Measurements from ENCODE around the gene TACC2. TPM values are rescaled to one million over a fixed set of nuclear protein-coding genes. Genes with fewer than 3 reads are reported as not detected.
A peak's percentile ranks its signal among the peaks of the same experiment; 100 is the strongest.
"Not testable (repeated sequence)": the region's sequence is repeated elsewhere in the genome, so short reads cannot be mapped to it uniquely, and the experiment has no call there.

TACC2 gene
- total and polyA plus RNA-seq, 3 experiments from 2014 or later: not detected

DNA sequence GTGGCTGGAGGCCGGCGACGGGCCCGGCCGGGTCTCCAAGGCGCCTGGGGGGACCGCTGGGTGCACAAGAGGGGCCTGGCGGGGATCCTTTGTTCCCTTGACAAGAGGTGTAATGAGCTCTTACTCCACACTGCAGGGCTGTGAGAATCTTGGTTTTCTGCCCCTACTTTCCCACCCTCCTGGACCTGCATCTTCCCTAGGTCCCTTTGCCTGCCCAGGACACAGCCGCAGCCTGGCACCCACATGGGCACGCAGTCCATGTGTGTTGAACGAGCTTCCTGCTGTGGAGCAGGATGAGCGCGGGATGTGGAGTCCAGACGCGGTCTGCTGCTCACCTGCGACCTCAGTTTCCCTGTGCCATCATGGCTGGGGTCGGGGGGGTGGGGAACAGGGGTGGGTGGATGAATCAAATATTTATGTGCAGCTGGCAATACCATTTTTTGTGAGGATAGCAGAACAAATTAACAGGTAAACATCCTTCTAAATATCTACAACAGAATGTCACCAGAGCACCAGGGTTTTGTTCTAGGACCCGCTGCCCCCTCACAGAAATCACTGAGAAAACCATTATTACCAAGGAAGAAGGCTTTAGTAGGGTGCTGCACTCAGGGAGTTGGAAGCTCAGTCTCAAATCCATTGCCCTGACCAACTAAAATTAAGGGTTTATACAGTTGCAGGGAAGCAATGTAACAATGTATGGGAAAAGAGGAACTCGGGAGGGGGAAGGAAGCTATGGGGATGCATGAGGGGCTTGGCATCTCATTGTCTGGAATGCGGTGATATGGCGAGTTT is 13.5 kb upstream of the TACC2 start:
- peaks cover 22 to 43% (median 25%) of the 10 kb centered on the region in 3 donors for H3K4me1 Mint-ChIP-seq
- peaks cover 0 to 22% (median 2%) of the 10 kb centered on the region in 3 donors for H3K36me3 Mint-ChIP-seq
- H3K9me3 Mint-ChIP-seq: no peaks in the 10 kb centered on the region
- H3K4me3 ChIP-seq (ENCODE audit: low read length): peak overlapping the region; percentile 75
- DNase-seq: no peak
- peak overlapping the region; percentile 62 to 91 (median 81) for H3K4me3 Mint-ChIP-seq
- peaks cover 0 to 2% of the 10 kb centered on the region in 2 donors for H3K27me3 Mint-ChIP-seq
- peak overlapping the region in 3 of 8 donors; percentile 33 to 67 (median 66) for H3K27ac Mint-ChIP-seq
- CTCF ChIA-PET: interaction anchor here (0.8 to 2.8 kb wide), 5 partner anchors 9 to 52 kb away, joined by 3 to 14 read pairs (median 3); no protein-coding TSS in a partner anchor
- no peaks in the 10 kb centered on the region for H3K9me3 ChIP-seq (ENCODE audit: low read length)
- peak overlapping the region; percentile 84 for H3K27ac ChIP-seq (ENCODE audit: low read depth, low read length)
- H3K27me3 ChIP-seq (ENCODE audit: insufficient read depth, low read length, poor library complexity, severe bottlenecking): no peaks in the 10 kb centered on the region
- peaks cover 2% of the 10 kb centered on the region for H3K36me3 ChIP-seq (ENCODE audit: insufficient read depth, low read length)
- POLR2A ChIA-PET: no interaction called here
- peaks cover 11% of the 10 kb centered on the region for H3K4me1 ChIP-seq (ENCODE audit: insufficient read depth, low read length)

DNA sequence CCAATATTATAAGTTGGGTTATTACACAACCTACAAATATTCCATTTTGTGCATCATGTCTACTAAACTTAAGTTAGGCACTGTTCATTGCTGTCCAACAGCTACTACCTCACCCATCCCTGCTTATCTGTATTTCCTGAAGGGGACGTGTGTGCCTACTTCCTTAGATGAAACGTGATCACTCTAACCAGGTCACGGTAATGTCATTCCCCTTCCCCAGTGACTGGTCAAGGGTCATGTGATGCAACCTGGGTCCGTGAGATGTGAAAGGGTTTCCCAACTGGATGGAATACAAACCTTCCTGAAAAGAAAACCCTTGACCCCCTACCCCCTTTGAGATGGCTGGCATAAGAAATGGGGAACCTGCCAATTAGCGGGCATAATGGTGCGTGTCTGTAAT is 12.4 kb upstream of the TACC2 start:
- ChIA-PET POLR2A (no interaction called here), CTCF (interaction anchor here (1.3 kb wide), 1 partner anchor 14 kb away, joined by 3 read pairs; no protein-coding TSS in a partner anchor)
- peaks cover 20 to 36% (median 23%) of the 10 kb centered on the region in 3 donors for H3K4me1 Mint-ChIP-seq
- Histone ChIP-seq H3K9me3 (ENCODE audit: low read length) (no peaks in the 10 kb centered on the region), H3K4me1 (ENCODE audit: insufficient read depth, low read length) (peaks cover 11% of the 10 kb centered on the region), H3K27me3 (ENCODE audit: insufficient read depth, low read length, poor library complexity, severe bottlenecking) (no peaks in the 10 kb centered on the region), H3K36me3 (ENCODE audit: insufficient read depth, low read length) (no peaks in the 10 kb centered on the region), H3K4me3 (ENCODE audit: low read length) (no peak overlapping the region), H3K27ac (ENCODE audit: low read depth, low read length) (no peak overlapping the region)
- H3K4me3 Mint-ChIP-seq: peak overlapping the region in 6 of 7 donors; percentile 32 to 89 (median 70)
- H3K27ac Mint-ChIP-seq: no peak overlapping the region
- H3K36me3 Mint-ChIP-seq: peaks cover 0 to 13% (median 0%) of the 10 kb centered on the region in 3 donors
- no peak for DNase-seq
- H3K9me3 Mint-ChIP-seq: no peaks in the 10 kb centered on the region
- peaks cover 0 to 3% of the 10 kb centered on the region in 2 donors for H3K27me3 Mint-ChIP-seq

DNA sequence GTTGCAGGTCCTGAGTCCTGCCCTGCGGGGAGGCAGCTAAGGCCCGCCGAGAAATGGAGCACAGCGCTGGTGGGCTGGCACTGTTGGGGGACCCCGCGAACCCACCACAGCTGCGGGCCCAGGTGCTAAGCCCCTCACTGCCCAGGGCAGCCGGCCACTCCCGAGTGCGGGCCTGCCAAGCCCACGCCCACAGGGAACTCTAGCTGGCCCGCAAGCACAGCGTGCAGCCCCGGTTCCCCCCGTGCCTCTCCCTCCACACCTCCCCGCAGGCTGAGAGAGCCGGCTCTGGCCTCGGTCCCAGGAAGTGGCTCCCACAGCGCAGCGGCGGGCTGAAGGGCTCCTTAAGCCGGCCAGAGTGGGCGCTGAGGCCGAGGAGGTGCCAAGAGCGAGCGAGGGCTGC is 10.5 kb upstream of the TACC2 start:
- H3K27me3 Mint-ChIP-seq: peaks cover 0 to 3% of the 10 kb centered on the region in 2 donors
- H3K4me3 ChIP-seq (ENCODE audit: low read length): no peak overlapping the region
- H3K27ac ChIP-seq (ENCODE audit: low read depth, low read length): no peak overlapping the region
- no peak overlapping the region for H3K4me3 Mint-ChIP-seq
- no peaks in the 10 kb centered on the region for H3K36me3 ChIP-seq (ENCODE audit: insufficient read depth, low read length)
- H3K4me1 Mint-ChIP-seq: peaks cover 7 to 20% (median 8%) of the 10 kb centered on the region in 3 donors
- peaks cover 7% of the 10 kb centered on the region for H3K4me1 ChIP-seq (ENCODE audit: insufficient read depth, low read length)
- POLR2A ChIA-PET: no interaction called here
- peaks cover 0 to 3% (median under 1%) of the 10 kb centered on the region in 5 donors for H3K9me3 Mint-ChIP-seq
- H3K27ac Mint-ChIP-seq: no peak overlapping the region
- DNase-seq: no peak
- CTCF ChIA-PET: no interaction called here
- no peaks in the 10 kb centered on the region for H3K27me3 ChIP-seq (ENCODE audit: insufficient read depth, low read length, poor library complexity, severe bottlenecking)
- H3K9me3 ChIP-seq (ENCODE audit: low read length): no peaks in the 10 kb centered on the region
- peaks cover 0 to 2% (median under 1%) of the 10 kb centered on the region in 3 donors for H3K36me3 Mint-ChIP-seq

DNA sequence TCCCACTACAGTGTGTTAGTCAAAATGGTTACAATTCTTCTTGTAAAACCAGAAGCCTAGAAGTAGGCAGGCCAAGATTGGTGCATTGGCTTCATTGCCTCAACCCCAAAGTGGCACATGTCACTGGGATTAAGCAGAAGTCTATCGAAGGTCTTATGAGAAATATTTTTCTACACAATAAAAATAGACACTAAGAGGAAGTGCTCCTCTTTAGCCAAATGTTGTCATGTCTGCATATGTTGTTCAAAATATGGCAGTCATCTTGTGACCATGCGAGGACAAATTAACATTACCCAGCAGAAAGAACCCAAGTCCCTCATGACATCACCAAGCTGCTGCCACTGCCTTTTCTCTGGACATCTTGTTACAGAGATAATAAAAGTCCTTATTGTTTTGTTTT is 7.6 kb upstream of the TACC2 start:
- POLR2A ChIA-PET: no interaction called here
- Mint-ChIP-seq H3K4me1 (peaks cover 0 to 4% (median 0%) of the 10 kb centered on the region in 3 donors), H3K27ac (no peak overlapping the region), H3K36me3 (peaks cover 0 to 4% (median 2%) of the 10 kb centered on the region in 3 donors), H3K27me3 (peaks cover 3 to 13% of the 10 kb centered on the region in 2 donors), H3K4me3 (no peak overlapping the region), H3K9me3 (peaks cover 0 to 28% (median 20%) of the 10 kb centered on the region in 5 donors)
- Histone ChIP-seq H3K36me3 (ENCODE audit: insufficient read depth, low read length) (no peaks in the 10 kb centered on the region), H3K4me1 (ENCODE audit: insufficient read depth, low read length) (no peaks in the 10 kb centered on the region), H3K9me3 (ENCODE audit: low read length) (peaks cover 10% of the 10 kb centered on the region), H3K27ac (ENCODE audit: low read depth, low read length) (no peak overlapping the region), H3K27me3 (ENCODE audit: insufficient read depth, low read length, poor library complexity, severe bottlenecking) (no peaks in the 10 kb centered on the region), H3K4me3 (ENCODE audit: low read length) (no peak overlapping the region)
- CTCF ChIA-PET: no interaction called here
- DNase-seq: no peak

DNA sequence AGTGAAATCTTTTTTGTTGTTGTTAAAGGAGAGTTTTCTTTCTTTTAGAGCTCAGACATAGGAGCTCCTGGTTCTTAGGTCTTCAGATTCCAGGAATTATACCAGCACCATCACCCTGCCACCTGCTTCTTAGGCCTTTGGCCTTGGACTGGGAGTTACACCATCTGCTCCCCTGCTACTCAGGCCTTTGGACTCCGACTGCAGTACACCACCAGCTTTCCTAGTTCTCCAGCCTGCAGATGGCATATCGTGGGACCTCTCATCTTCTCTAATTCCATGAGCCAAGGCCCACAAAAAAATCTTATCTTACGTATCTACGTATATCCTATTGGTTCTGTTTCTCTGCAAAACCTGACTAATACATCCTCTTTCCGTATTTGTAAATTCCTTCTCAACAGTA is 5.1 kb upstream of the TACC2 start:
- Histone ChIP-seq H3K9me3 (ENCODE audit: low read length) (peaks cover 10% of the 10 kb centered on the region), H3K27ac (ENCODE audit: low read depth, low read length) (no peak overlapping the region), H3K27me3 (ENCODE audit: insufficient read depth, low read length, poor library complexity, severe bottlenecking) (no peaks in the 10 kb centered on the region), H3K4me1 (ENCODE audit: insufficient read depth, low read length) (no peaks in the 10 kb centered on the region), H3K4me3 (ENCODE audit: low read length) (no peak overlapping the region), H3K36me3 (ENCODE audit: insufficient read depth, low read length) (no peaks in the 10 kb centered on the region)
- peaks cover 21 to 22% of the 10 kb centered on the region in 2 donors for H3K27me3 Mint-ChIP-seq
- H3K27ac Mint-ChIP-seq: peak overlapping the region in 1 of 8 donors; percentile 78
- H3K4me3 Mint-ChIP-seq: no peak overlapping the region
- H3K9me3 Mint-ChIP-seq: peaks cover 0 to 28% (median 20%) of the 10 kb centered on the region in 5 donors
- H3K4me1 Mint-ChIP-seq: no peaks in the 10 kb centered on the region
- ChIA-PET POLR2A (no interaction called here), CTCF (interaction anchor here (3.2 kb wide), 1 partner anchor 9 kb away, joined by 14 read pairs; the partner anchor contains the start of gene NSMCE4A)
- no peak for DNase-seq
- H3K36me3 Mint-ChIP-seq: peaks cover 0 to 4% (median 2%) of the 10 kb centered on the region in 3 donors

DNA sequence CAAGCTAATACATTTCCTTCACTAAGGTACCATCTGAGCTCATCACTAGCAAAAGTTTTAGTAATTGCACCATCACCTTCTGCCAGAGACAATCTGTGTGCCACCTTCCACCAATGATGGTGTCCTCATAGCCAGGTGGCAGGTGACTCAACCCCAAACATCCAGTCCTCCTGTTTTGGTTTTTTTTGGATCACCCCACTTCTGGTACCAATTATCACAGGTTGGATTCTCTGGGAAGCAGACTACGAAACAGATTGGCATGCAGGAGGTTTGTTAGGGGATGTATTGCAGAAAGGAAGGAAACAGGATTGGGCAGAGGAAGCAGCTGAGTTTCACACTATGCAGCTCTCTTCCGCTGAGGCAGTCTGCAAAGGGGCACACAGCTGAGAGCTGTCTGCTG is 4.5 kb upstream of the TACC2 start:
- Histone ChIP-seq H3K36me3 (ENCODE audit: insufficient read depth, low read length) (no peaks in the 10 kb centered on the region), H3K4me3 (ENCODE audit: low read length) (no peak overlapping the region), H3K27me3 (ENCODE audit: insufficient read depth, low read length, poor library complexity, severe bottlenecking) (no peaks in the 10 kb centered on the region), H3K27ac (ENCODE audit: low read depth, low read length) (no peak overlapping the region), H3K9me3 (ENCODE audit: low read length) (peaks cover 10% of the 10 kb centered on the region), H3K4me1 (ENCODE audit: insufficient read depth, low read length) (no peaks in the 10 kb centered on the region)
- H3K9me3 Mint-ChIP-seq: peaks cover 0 to 28% (median 22%) of the 10 kb centered on the region in 5 donors
- peaks cover 22 to 26% of the 10 kb centered on the region in 2 donors for H3K27me3 Mint-ChIP-seq
- H3K4me1 Mint-ChIP-seq: no peaks in the 10 kb centered on the region
- ChIA-PET CTCF (interaction anchor here (1.5 to 3.2 kb wide), 2 partner anchors 10 to 13 kb away, joined by 3 to 14 read pairs; partner anchors contain the start of gene NSMCE4A), POLR2A (no interaction called here)
- peaks cover 0 to 4% (median 2%) of the 10 kb centered on the region in 3 donors for H3K36me3 Mint-ChIP-seq
- DNase-seq: no peak
- no peak overlapping the region for H3K27ac Mint-ChIP-seq
- H3K4me3 Mint-ChIP-seq: no peak overlapping the region

DNA sequence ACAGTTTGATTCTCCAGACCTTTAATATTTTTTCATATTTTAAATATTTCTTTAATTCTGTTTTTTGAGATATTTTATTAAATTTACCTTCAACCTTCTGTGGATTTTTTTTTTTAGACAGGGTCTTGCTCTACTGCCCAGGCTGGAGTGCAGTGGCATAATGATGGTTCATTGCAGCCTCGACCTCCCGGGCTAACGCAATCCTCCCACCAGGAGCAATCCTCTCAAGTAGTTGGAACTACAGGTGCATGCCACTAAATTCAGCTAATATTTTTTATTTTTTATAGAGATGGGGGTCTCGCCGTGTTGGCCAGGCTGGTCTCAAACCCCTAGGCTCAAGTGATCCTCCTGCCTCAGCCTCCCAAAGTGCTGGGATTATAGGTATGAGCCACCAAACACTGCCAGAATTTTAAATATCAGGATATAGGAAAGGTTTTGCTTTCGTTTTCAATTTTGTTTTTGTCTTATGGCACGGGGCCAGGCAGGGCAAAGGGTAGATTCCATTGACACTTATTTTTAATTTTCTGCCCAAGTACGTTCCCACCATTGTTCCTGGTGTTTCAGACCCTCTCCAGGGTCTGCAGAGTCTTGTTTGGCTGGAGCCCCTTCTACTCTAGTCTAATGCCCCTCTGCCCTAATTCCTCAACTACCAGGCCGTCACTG is 1.2 kb downstream of the TACC2 start:
- CTCF ChIA-PET: no interaction called here
- POLR2A ChIA-PET: no interaction called here

DNA sequence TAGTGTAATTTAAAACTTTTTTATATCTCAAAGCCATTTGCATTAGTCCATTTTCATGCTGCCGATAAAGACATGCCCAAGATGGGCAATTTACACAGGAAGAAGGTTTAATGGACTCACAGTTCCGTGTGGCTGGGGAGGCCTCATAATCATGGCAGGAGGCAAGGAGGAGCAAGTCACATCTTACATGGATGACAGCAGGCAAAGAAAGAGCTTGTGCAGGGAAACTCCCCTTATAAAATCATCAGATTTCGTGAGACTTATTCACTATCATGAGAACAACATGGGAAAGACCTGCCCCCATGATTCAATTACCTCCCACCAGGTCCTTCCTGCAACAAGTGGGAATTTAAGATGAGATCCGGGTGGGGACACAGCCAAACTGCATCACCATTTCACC is 2.8 kb downstream of the TACC2 start:
- H3K9me3 Mint-ChIP-seq; H3K27me3 ChIP-seq (ENCODE audit: insufficient read depth, low read length, poor library complexity, severe bottlenecking); H3K36me3 ChIP-seq (ENCODE audit: insufficient read depth, low read length); DNase-seq; H3K4me3 ChIP-seq (ENCODE audit: low read length); H3K27ac Mint-ChIP-seq; H3K27ac ChIP-seq (ENCODE audit: low read depth, low read length); H3K4me3 Mint-ChIP-seq; POLR2A ChIA-PET; CTCF ChIA-PET; H3K36me3 Mint-ChIP-seq; H3K4me1 ChIP-seq (ENCODE audit: insufficient read depth, low read length); H3K4me1 Mint-ChIP-seq; H3K9me3 ChIP-seq (ENCODE audit: low read length): not testable (repeated sequence)
- peaks cover 11 to 62% of the 10 kb centered on the region in 2 donors for H3K27me3 Mint-ChIP-seq

More for the DNA sequence above, 1.2 kb downstream of the TACC2 start:
- DNase-seq: no peak
- Mint-ChIP-seq H3K4me3 (peak overlapping the region in 2 of 7 donors; percentile 24 to 32), H3K27me3 (peaks cover 18 to 58% of the 10 kb centered on the region in 2 donors), H3K4me1 (peaks cover 3 to 5% (median 4%) of the 10 kb centered on the region in 3 donors), H3K9me3 (peaks cover 0 to 11% (median 8%) of the 10 kb centered on the region in 5 donors), H3K27ac (peak overlapping the region in 1 of 8 donors; percentile 73), H3K36me3 (no peaks in the 10 kb centered on the region)
- Histone ChIP-seq H3K27me3 (ENCODE audit: insufficient read depth, low read length, poor library complexity, severe bottlenecking) (no peaks in the 10 kb centered on the region), H3K9me3 (ENCODE audit: low read length) (no peaks in the 10 kb centered on the region), H3K4me1 (ENCODE audit: insufficient read depth, low read length) (no peaks in the 10 kb centered on the region), H3K4me3 (ENCODE audit: low read length) (no peak overlapping the region), H3K27ac (ENCODE audit: low read depth, low read length) (no peak overlapping the region), H3K36me3 (ENCODE audit: insufficient read depth, low read length) (no peaks in the 10 kb centered on the region)

Measured in CD8-positive, alpha-beta memory T cell (primary cell).